Stomach smooth muscle (tissue), 2 donors: ENCODE data around the gene TTF2.
A peak's percentile ranks its signal among the peaks of the same experiment; 100 is the strongest.

Source experiments
- H3K27ac ChIP-seq: one replicate; pipeline ENCODE4 v1.7.0; 2013; ENCODE audit warnings: mild to moderate bottlenecking, low read length, inconsistent platforms
- H3K27me3 ChIP-seq, 2 donors: one replicate each; pipeline ENCODE4 v1.7.0; 2013; ENCODE audit warnings: low read length in 2 of 2; ENCODE audit not compliant: insufficient read depth in 2 of 2, control insufficient read depth in 1 of 2
- H3K36me3 ChIP-seq, 2 donors: one replicate each; pipeline ENCODE4 v1.7.0; 2013; ENCODE audit warnings: low read length in 2 of 2; ENCODE audit not compliant: control insufficient read depth in 2 of 2, insufficient read depth in 2 of 2
- H3K4me1 ChIP-seq: one replicate; pipeline ENCODE4 v1.7.0; 2013; ENCODE audit warnings: low read length; ENCODE audit not compliant: control insufficient read depth, insufficient read depth
- H3K4me3 ChIP-seq, 2 donors: one replicate each; pipeline ENCODE4 v1.7.0; 2013; ENCODE audit warnings: low read length in 2 of 2
- H3K9ac ChIP-seq, 2 donors: one replicate each; pipeline ENCODE4 v1.7.0; 2013; ENCODE audit warnings: low read length in 2 of 2, mild to moderate bottlenecking in 1 of 2
- H3K9me3 ChIP-seq, 2 donors: one replicate each; pipeline ENCODE4 v1.7.0; 2013; ENCODE audit warnings: low read length in 2 of 2; ENCODE audit not compliant: control insufficient read depth in 2 of 2
- donor health status: healthy.
- donor health status: Pancreatic carcinoma.

Gene TTF2

DNA sequence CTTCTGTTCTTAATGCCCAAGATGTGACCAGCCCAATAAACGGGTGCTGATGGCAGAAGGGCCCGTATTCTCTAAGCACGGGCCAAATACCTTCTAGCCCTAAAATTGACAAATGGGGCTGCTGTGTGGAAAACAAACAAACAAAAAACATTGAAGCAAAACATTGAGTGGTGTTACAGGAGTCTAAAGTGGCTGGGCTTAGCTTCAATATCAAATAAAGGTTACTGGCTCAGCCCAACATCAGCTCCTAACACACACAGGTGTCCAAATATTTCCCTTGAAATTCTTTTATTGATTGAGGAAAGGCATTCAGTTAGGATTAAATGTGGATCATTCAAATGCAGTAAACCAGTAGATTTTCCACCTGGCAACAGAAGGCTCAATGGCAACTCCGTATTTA, 13.3 kb upstream of the TTF2 start:
- H3K27ac ChIP-seq, result no peak overlapping the region
- H3K9ac ChIP-seq, result no peak overlapping the region

GRCh38 chr1:117047271-117047670, 12.9 kb upstream of the TTF2 start:
- no peaks in the 10 kb centered on the region for H3K9me3 ChIP-seq
- H3K27me3 ChIP-seq, result no peaks in the 10 kb centered on the region
- no peaks in the 10 kb centered on the region for H3K36me3 ChIP-seq
- H3K4me3 ChIP-seq, result no peak overlapping the region
- H3K9ac ChIP-seq, result no peak overlapping the region
- H3K27ac ChIP-seq, result no peak overlapping the region
- H3K4me1 ChIP-seq, result peaks cover 3% of the 10 kb centered on the region

More for the DNA sequence above, 13.3 kb upstream of the TTF2 start:
- no peaks in the 10 kb centered on the region for H3K9me3 ChIP-seq
- no peaks in the 10 kb centered on the region for H3K27me3 ChIP-seq
- no peak overlapping the region for H3K4me3 ChIP-seq
- H3K4me1 ChIP-seq, result peaks cover 1% of the 10 kb centered on the region
- no peaks in the 10 kb centered on the region for H3K36me3 ChIP-seq

DNA sequence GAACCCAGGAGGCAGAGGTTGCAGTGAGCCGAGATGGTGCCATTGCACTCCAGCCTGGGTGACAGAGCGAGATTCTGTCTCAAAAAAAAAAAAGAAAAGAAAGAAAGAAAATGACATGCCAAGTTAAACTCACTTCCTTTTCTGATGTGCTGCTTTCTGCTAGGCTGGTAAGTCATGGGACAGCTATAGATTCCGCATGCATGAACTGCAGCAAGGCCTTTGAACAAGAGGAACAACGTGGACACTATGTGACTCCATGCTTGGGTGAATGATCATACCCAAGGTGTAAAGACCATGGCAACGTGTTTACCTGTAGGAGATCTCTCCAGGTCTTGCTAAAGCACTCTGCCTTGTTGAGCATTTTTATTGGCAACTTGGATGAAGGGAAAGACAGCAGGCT, 10.3 kb upstream of the TTF2 start:
- Histone ChIP-seq H3K9ac (no peak overlapping the region), H3K4me3 (no peak overlapping the region), H3K27ac (no peak overlapping the region), H3K4me1 (peaks cover 3% of the 10 kb centered on the region), H3K27me3 (no peaks in the 10 kb centered on the region), H3K9me3 (no peaks in the 10 kb centered on the region), H3K36me3 (no peaks in the 10 kb centered on the region)

GRCh38 chr1:117051224-117052064, 8.7 kb upstream of the TTF2 start:
- Histone ChIP-seq H3K27me3 (no peaks in the 10 kb centered on the region), H3K4me1 (peaks cover 3% of the 10 kb centered on the region), H3K36me3 (no peaks in the 10 kb centered on the region), H3K4me3 (peak overlapping the region; percentile 51 to 56), H3K9ac (peak overlapping the region; percentile 54 to 62), H3K9me3 (no peaks in the 10 kb centered on the region), H3K27ac (peak overlapping the region; percentile 55)

DNA sequence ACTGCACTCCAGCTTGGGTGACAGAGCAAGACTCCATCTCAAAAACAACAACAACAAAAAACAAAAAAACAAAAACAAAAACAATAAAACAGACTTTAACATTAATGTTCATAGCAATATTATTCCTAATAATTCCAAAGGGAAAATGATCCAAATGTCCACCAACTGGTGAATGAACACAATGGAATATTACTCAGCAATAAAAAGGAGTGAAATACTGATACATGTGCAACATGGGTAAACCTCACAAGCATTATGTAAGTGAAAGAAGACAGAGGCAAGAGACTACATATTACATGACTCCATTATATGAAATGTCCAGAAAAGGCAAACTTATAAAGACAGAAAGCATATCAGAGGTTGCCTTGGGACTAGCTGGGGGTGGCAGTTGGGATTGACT, 6.1 kb upstream of the TTF2 start:
- no peaks in the 10 kb centered on the region for H3K27me3 ChIP-seq
- no peaks in the 10 kb centered on the region for H3K9me3 ChIP-seq
- H3K9ac ChIP-seq, result no peak overlapping the region
- H3K4me1 ChIP-seq, result peaks cover 4% of the 10 kb centered on the region
- H3K36me3 ChIP-seq, result no peaks in the 10 kb centered on the region
- H3K27ac ChIP-seq, result no peak overlapping the region
- no peak overlapping the region for H3K4me3 ChIP-seq

GRCh38 chr1:117058810-117059209, 1.3 kb upstream of the TTF2 start:
- Histone ChIP-seq H3K36me3 (no peaks in the 10 kb centered on the region), H3K27me3 (no peaks in the 10 kb centered on the region), H3K27ac (no peak overlapping the region), H3K4me3 (no peak overlapping the region), H3K4me1 (peaks cover 8% of the 10 kb centered on the region), H3K9me3 (no peaks in the 10 kb centered on the region), H3K9ac (no peak overlapping the region)

DNA sequence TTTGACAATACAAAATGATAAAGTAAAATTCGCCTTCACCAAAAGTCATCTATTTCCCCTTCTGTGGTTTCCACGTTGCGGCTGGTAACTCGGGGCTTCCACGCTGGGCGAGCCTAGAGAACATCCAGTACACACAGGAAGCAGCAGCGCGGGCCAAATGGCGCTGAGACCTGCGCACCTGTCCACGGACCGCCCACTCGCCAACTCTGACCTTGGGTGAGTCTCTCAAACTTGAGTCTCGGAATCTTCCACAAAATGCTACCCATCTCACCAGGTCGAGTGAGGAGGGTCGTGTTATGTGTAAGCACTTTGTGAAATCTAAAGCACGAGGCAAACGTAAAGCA, 820 bp upstream of the TTF2 start:
- no peak overlapping the region for H3K27ac ChIP-seq

GRCh38 chr1:117060441-117061317, 553 bp downstream of the TTF2 start:
- H3K27ac ChIP-seq, result peak overlapping the region; percentile 31
- H3K27me3 ChIP-seq, result no peaks in the 10 kb centered on the region
- H3K9ac ChIP-seq, result peak overlapping the region; percentile 75 to 85
- no peaks in the 10 kb centered on the region for H3K36me3 ChIP-seq
- peak overlapping the region; percentile 75 to 91 for H3K4me3 ChIP-seq
- H3K9me3 ChIP-seq, result no peaks in the 10 kb centered on the region
- peaks cover 8% of the 10 kb centered on the region for H3K4me1 ChIP-seq

More for the DNA sequence above, 820 bp upstream of the TTF2 start:
- H3K4me3 ChIP-seq, result peak overlapping the region; percentile 75 to 91
- H3K27me3 ChIP-seq, result no peaks in the 10 kb centered on the region
- no peaks in the 10 kb centered on the region for H3K36me3 ChIP-seq
- H3K9me3 ChIP-seq, result no peaks in the 10 kb centered on the region
- H3K9ac ChIP-seq, result peak overlapping the region; percentile 55 to 85
- peaks cover 8% of the 10 kb centered on the region for H3K4me1 ChIP-seq

GRCh38 chr1:117061986-117062415, 1.9 kb downstream of the TTF2 start:
- no peaks in the 10 kb centered on the region for H3K36me3 ChIP-seq
- no peaks in the 10 kb centered on the region for H3K27me3 ChIP-seq
- no peak overlapping the region for H3K9ac ChIP-seq
- no peak overlapping the region for H3K4me3 ChIP-seq
- H3K27ac ChIP-seq, result no peak overlapping the region
- H3K9me3 ChIP-seq, result no peaks in the 10 kb centered on the region
- peaks cover 8% of the 10 kb centered on the region for H3K4me1 ChIP-seq

DNA sequence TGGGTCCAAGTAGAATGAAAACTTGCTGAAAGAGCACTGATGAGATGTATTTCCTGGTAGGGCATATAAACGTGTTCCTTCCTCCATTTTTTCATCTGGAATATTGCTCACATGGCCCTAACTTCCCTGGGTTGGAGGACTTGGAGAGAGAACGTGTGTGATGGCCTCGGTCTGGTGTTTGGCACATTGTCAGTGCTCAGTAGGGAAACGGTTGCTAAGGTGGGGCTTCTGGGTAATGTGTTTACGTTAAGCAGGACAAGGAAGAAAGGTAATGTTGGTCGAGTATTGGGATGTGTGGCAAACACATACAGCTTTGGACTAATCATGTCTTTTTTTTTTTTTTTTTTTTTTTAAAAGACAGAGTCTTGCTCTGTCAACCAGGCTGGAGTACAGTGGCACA, 6.2 kb downstream of the TTF2 start:
- no peaks in the 10 kb centered on the region for H3K9me3 ChIP-seq
- no peak overlapping the region for H3K9ac ChIP-seq
- no peaks in the 10 kb centered on the region for H3K4me1 ChIP-seq

More for the DNA sequence above, 6.2 kb downstream of the TTF2 start:
- H3K4me3 ChIP-seq, result no peak overlapping the region
- no peak overlapping the region for H3K27ac ChIP-seq
- H3K27me3 ChIP-seq, result no peaks in the 10 kb centered on the region
- no peaks in the 10 kb centered on the region for H3K36me3 ChIP-seq
